ENCODE data around the gene FKBP2. TPM values are rescaled to one million over a fixed set of nuclear protein-coding genes. Genes with fewer than 3 reads are reported as not detected.

FKBP2 gene
- total RNA-seq, 1 donor from 2014 or later, result 66.0 TPM

GRCh38 chr11:64206457-64207255 lies 34.2 kb upstream of the FKBP2 start, which contains the start of gene FERMT3:
Gene FERMT3 (plus strand): TSS chr11:64206721. CDS start chr11:64207365, 644 bp downstream.
- H3K4me1 ChIP-seq, result peaks cover 27% of the 10 kb centered on the region
- no peaks in the 10 kb centered on the region for H3K9me3 ChIP-seq
- intact Hi-C loops (cut with DNase I), result loop anchor here (5.0 kb wide), 1 partner anchor 91 kb away; no protein-coding TSS in a partner anchor
- H3K27me3 ChIP-seq, result no peaks in the 10 kb centered on the region
- no peak for DNase-seq (ENCODE audit: extremely low spot score in 2 of 2)
- peak within 1 kb of the TSS; percentile 27 to 40 for H3K4me3 ChIP-seq
- H3K36me3 ChIP-seq, result peaks cover 0 to 25% of the 10 kb centered on the region in 2 donors
- peak within 1 kb of the TSS; percentile 76 for H3K27ac ChIP-seq
- TF ChIP-seq POLR2AphosphoS5 (IDR thresholded peaks at IDR 0.05; ENCODE audit: insufficient read depth in 1 of 2, low read depth in 1 of 2), result peak in 1 of 2 donors; percentile 9
- TF ChIP-seq, protein P1, sequence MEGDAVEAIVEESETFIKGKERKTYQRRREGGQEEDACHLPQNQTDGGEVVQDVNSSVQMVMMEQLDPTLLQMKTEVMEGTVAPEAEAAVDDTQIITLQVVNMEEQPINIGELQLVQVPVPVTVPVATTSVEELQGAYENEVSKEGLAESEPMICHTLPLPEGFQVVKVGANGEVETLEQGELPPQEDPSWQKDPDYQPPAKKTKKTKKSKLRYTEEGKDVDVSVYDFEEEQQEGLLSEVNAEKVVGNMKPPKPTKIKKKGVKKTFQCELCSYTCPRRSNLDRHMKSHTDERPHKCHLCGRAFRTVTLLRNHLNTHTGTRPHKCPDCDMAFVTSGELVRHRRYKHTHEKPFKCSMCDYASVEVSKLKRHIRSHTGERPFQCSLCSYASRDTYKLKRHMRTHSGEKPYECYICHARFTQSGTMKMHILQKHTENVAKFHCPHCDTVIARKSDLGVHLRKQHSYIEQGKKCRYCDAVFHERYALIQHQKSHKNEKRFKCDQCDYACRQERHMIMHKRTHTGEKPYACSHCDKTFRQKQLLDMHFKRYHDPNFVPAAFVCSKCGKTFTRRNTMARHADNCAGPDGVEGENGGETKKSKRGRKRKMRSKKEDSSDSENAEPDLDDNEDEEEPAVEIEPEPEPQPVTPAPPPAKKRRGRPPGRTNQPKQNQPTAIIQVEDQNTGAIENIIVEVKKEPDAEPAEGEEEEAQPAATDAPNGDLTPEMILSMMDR (IDR thresholded peaks at IDR 0.05), result no peak

DNA sequence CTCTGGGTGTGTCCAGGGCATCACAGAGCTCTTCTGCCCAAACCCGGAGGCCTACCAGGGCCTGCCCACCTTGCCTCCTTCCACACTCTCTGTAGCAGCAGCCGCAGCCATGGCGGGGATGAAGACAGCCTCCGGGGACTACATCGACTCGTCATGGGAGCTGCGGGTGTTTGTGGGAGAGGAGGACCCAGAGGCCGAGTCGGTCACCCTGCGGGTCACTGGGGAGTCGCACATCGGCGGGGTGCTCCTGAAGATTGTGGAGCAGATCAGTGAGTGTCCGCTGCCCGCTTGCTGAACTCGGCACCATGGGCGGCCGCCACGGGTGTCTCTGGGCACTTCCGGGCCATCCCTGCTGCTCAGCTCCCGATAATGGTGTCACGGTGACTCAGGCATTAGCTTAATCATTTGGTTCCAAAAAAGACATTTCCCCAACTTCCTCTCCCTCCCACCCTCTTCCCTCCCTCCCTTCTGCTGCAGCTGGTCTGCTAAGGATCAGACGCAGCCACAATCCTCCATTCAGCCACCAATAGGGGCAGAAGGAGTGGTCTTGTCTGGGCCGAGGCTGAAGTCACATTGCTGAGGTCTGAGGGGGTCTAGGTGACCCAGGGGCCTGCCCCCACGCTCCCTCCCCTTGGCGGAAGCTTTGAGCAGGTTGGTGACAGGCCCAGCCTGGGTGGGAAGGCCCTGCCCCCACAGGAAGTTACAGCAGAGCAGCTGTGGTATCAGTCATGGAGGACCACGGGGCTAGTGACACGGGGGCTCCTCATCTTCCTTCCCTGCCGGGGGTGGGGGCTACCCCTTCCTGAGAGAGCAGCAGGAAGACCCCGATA lies 33.4 kb upstream of the FKBP2 start:
- H3K9me3 ChIP-seq, result no peaks in the 10 kb centered on the region
- H3K27me3 ChIP-seq, result no peaks in the 10 kb centered on the region
- peaks cover 0 to 17% of the 10 kb centered on the region in 2 donors for H3K36me3 ChIP-seq
- peaks cover 27% of the 10 kb centered on the region for H3K4me1 ChIP-seq
- H3K4me3 ChIP-seq, result peak overlapping the region; percentile 27 to 40
- peak overlapping the region; percentile 76 for H3K27ac ChIP-seq
- intact Hi-C loops (cut with DNase I), result loop anchor here (5.0 kb wide), 1 partner anchor 90 kb away; no protein-coding TSS in a partner anchor
- TF ChIP-seq POLR2A (IDR thresholded peaks at IDR 0.05) (no peak), POLR2AphosphoS5 (IDR thresholded peaks at IDR 0.05; ENCODE audit: insufficient read depth in 1 of 2, low read depth in 1 of 2) (peak in 1 of 2 donors; percentile 77)
- TF ChIP-seq, protein P1 (IDR thresholded peaks at IDR 0.05), result peak in 1 of 3 experiments; percentile 17
- no peak for DNase-seq (ENCODE audit: extremely low spot score in 2 of 2)

DNA sequence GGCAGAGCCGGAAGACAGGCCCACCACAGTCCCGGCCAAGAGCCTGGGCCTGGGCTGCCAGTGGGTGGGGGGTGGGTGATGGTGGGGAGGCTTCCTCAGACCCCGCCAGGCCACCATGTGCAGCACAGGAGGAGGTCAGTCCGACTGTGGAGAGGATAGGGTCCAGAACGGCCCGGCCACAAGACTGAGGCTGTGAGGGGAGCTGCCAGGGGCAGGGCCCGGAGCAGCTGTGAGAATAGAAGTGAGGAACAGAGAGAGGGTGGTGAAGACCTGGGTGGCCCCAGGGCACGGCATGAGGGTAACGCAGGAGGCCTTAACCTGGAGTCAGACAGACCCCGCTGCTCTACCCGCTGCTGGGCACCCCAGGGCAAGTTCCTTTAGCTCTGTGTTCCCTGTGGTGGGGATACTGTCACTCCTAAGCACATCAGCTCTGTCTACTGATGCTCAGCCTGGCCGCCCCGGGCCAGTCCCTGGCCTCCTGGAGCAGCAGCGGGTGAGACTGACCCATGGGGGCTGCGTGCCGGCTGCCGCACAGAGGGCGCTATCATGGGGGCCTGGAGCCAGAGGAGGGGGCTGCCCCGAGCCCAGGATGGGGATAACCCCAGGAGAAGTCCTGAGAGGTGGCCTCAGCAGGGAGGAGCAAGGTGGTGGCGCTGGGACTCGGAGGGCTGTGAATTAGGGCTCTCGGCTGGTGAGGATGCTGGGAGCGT lies 32.7 kb upstream of the FKBP2 start:
- peak overlapping the region; percentile 76 for H3K27ac ChIP-seq
- H3K36me3 ChIP-seq, result peaks cover 0 to 9% of the 10 kb centered on the region in 2 donors
- DNase-seq (ENCODE audit: extremely low spot score in 2 of 2), result no peak
- H3K9me3 ChIP-seq, result no peaks in the 10 kb centered on the region
- TF ChIP-seq, protein P1 (IDR thresholded peaks at IDR 0.05), result no peak
- peak in 1 of 2 donors; percentile 1 for TF ChIP-seq POLR2AphosphoS5 (IDR thresholded peaks at IDR 0.05; ENCODE audit: insufficient read depth in 1 of 2, low read depth in 1 of 2)
- no peaks in the 10 kb centered on the region for H3K27me3 ChIP-seq
- H3K4me3 ChIP-seq, result peak overlapping the region; percentile 27 to 40
- intact Hi-C loops (cut with DNase I), result loop anchor here (5.0 kb wide), 1 partner anchor 89 kb away; no protein-coding TSS in a partner anchor
- peaks cover 27% of the 10 kb centered on the region for H3K4me1 ChIP-seq

DNA sequence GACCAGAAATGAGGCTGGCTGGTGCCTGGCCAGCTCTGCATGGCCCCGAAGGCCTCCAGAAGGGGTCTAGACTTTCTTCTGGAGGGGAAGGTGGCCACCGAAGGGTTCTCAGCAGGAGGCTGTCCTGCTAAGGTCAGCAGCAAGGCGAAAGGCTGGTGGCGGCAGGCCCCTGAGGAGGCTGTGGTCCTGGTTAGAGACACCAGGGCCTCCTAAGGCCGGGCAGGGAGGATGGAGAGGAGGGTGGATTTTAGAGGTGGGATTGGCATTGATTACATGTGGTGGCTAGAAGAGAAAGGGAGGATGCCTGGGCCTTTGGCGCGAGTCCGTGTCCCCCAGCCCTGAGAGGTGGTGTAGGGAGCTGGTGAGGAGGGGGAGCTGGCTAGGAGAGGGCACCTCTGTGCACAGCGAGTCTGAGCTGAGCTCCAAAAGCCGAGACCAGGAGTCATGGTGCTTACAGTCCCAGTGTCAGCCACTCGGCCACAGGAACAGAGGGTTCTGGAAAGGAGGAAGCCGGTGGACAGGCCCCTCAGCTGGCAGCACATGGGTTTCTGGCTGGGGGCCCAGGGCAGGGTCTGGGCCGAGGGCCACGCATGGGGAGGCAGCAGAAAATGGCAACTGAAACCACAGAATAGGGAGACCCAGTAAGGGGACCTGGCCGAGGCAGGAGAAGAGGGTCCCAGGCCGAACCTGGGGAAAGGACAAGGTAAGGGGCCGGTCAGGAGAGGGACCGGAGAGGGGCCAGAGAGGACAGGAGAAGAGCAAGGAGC lies 31.9 kb upstream of the FKBP2 start:
- Histone ChIP-seq H3K4me3 (no peak overlapping the region), H3K9me3 (no peaks in the 10 kb centered on the region), H3K36me3 (peaks cover 0 to 2% of the 10 kb centered on the region in 2 donors), H3K27me3 (no peaks in the 10 kb centered on the region), H3K4me1 (peaks cover 27% of the 10 kb centered on the region), H3K27ac (no peak overlapping the region)
- TF ChIP-seq POLR2A (IDR thresholded peaks at IDR 0.05), result no peak
- TF ChIP-seq POLR2AphosphoS5 (IDR thresholded peaks at IDR 0.05; ENCODE audit: insufficient read depth in 1 of 2, low read depth in 1 of 2), result no peak
- TF ChIP-seq, protein P1 (IDR thresholded peaks at IDR 0.05), result no peak
- DNase-seq (ENCODE audit: extremely low spot score in 2 of 2), result no peak
- intact Hi-C loops (cut with DNase I), result loop anchor here (5.0 kb wide), 1 partner anchor 88 kb away; no protein-coding TSS in a partner anchor
